Activated gamma-delta T cell treated with anti-CD3 and anti-CD28 coated beads, Interleukin-2, amount 50 U/mL, for 16 hours (primary cell): ENCODE data around the gene ARPC5.

Source experiments
- DNase-seq: peaks from one replicate; pipeline ENCODE4 v3.0.0-alpha.2; 2020; ENCODE audit warnings: low read depth

Gene ARPC5

DNA sequence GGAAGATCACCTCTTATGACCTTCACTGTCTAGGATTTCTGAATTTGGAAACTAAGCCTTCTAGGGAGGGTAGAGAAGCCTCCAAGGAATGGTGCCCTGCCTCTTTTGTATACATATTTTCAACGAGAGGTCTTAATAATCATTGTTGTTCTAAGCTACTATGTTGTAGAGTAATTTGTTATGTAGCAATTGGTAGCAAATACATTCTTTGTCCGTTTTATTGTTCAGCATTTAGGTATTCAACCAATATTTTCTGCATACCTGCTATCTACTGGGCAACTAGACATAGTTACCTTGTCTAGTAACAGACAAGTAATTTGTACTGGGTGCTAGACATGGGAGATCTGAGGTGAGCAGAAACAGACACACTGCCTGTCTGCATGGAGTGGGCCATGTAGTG lies 24.6 kb downstream of the ARPC5 start:
- no peak for DNase-seq

DNA sequence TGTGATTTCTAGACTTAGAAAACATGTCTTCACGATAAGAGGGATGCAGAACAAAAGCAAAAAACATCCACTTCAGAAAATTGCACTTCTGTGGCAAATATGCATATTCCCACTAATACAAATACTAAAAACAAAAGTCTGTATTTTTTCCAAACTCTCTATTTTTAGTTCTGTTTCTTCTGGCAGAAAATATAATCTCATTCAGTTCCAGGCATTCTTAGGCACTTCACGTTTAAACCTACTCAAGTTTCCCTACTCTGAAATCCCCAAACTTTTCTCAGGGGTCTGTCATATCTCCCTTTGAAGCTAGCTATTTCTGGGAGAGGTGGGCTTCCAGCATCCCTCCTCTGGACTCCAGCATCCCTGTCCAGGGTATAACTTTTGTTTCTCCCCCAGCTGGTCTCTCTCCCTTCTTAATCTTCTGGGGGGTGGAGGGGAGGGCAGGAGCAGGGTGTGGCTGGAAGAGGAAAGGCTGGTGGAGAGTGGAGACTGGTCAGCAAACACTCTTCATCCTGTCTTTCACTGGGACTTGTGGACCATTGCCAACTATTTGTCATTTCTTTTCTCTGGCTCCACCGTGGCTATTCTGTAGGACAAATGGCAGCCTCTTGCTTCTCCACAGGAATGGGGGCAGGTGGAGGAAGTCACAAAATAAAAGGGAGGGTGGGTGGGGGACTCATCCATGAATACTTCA lies 25.7 kb downstream of the ARPC5 start:
- no peak for DNase-seq

DNA sequence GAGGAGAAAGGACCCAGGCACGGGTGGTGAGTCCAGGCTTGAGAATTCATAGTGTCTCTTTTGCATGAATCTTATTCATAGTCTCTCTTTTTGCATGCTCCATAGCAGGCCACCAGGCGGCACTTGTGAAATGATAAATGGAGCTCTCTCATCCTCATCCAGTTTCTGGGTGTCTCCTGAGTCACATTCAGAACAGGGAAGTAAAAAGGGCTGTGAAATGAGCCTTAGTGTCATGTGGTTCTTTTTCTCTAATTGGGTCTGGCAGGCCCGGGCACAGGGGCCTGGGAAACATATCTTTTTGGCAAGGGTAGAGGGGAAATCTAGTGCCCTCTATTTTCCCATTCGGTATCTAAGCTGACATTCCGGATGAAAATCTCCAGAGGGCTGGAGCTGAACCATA lies 26.3 kb downstream of the ARPC5 start:
- no peak for DNase-seq

DNA sequence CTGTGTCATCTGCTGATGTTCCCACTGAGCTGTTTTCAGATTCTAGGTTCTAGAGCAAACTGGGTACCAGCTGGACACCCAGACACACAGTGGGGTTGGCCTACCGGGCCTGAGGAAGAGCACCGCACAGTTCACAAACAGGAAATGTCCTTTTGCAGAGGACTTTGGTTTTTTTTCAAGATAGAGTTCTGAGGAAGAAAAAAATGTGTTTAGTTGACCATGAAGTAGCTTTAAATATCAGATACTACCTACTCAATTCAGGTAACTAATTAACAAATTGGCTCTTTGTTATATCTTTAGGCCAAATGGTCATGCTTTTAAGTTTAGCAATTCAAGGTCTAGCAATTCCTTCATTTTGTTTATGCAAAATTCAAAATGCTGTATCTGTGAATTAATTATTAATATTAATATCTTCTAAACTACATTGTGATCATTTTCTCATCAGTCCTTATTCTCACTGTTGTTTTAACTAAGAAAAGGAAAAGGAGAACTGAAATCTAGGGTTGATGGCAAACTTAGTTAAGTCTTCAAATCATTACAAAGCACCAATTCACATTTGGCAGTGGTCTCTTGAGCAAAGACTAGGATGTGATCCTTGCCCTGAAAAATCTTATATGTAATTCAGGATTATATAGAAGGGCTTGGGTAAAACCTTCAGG lies 28.1 kb downstream of the ARPC5 start:
- no peak for DNase-seq

DNA sequence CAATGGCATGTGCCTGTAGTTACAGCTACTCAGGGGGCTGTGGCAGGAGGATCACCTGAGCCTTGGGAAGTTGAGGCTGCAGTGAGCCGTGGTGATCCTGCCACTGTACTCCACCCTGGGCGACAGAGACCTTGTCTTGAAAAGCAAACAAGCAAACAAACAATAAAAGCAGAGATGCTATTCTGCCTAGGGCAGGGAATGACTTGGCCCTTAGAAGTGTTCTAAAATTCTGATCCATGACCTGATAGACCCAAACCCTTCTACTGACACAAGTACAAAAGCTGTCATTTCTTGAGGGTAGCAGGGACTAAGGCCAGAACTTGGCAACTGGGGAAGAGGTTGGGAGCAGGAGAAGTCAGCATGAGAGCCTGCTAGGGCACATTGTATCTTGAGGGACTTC lies 29.7 kb downstream of the ARPC5 start:
- no peak for DNase-seq

DNA sequence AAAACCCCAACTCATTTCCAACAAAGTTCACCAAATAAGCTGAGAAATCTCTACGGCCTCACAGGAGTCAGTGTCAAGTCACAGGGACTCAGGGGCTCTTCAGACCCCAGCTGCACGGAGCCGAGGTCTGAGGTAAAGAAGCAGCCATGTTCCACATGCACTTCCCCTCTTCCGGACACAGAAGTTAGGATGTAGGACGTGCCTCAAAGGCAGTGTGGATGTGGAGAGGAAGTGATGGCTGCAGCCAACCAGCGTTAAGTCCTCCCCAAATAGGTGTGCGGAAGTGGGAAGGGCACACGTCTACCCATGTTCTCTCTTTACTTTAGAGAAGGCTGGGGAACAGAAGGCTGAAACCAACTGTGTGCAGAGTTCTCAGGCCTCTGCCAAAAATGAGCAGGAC lies 30.8 kb downstream of the ARPC5 start:
- DNase-seq: no peak

DNA sequence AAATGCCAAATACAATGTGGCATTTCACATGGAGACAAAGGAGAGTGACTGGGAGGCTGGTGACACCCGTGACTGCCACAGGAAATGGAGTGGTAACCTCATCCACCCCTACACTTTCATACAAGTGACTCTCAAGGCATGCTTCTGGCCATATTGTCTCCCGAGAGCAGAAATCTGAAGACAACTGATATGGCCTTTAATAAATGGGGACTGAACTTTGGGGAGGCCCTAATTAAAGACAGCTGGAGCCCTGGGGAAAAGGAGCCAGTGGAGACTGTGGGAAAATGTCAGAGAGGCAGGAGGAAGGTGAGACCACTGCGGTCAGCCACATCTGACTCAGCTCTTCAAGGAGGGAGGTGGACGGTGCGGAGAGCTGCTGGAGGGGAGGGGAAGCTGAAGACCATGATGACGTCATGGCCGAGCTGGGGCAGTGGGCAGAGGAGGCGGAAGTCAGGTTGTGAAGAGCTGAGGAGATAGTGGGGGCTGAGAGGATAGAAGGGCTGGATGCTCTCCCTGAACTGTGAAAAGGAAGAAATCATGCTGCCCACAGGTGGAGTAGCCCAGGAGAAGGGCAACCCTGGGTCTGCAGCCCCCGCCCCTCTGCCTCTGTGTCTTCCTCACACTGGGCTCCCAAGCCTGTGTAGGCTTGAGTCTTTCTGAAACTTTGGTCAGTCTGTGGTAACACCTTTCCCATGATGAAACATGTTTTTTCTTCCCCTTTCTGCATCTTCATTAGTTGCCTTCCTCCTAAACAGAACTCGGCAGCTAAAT lies 31.4 kb downstream of the ARPC5 start:
- no peak for DNase-seq

DNA sequence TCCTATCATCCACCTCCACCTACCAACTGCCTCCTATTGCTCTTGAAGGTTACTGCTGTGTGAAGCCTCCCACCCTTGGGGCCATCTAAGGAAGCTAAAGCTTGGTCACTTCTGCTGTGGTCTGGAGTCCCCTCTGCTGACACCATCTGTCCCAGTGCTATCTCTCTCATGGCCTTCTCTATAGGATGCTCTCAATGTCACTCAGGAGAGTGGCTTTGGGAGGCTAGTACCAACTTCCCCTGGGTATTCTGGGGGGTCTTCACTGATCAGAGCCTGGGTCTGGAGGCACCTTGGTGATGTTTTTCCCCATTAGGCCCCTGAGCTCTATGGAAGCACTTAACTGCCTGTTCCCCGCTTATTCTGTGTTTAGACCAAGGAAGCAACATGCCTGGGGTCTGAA lies 33.1 kb downstream of the ARPC5 start:
- DNase-seq: no peak

DNA sequence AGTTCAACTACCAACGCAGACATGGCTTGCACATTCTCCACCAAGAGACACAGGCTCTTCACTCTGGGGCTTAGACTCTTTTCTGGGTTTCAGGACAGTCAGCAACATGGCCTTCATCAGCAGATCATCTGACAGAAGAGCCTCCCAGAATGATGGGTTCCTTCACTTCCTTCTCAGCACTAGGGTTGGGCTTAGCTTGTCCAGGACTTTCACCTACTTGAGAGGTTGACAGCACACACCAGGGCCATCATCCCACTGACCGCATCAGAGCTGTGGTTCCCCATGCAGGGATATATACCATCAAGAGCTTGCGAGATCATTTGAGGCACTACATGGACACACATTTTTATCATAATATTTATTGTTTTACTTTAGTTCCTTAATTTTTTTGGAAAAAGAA lies 34.9 kb downstream of the ARPC5 start:
- DNase-seq: no peak

DNA sequence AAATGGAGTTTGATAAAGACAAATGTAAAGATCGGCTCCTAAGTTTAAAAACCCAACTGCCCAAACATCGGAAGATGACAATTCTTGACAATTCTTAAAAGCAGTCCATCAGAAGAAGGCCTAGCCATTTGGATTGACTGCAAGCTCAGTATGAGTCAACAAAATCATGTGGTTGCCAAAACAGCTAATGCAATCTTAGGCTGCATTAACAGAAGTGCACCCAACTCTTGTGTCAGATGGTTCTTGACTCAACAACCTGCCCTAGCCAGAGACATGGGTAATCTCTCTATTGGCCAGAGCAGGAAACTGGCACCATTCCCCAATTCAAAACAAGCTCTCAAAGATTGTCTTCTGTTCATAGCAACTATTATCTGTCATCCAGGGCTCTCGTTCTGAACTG lies 35.4 kb downstream of the ARPC5 start:
- DNase-seq: no peak

DNA sequence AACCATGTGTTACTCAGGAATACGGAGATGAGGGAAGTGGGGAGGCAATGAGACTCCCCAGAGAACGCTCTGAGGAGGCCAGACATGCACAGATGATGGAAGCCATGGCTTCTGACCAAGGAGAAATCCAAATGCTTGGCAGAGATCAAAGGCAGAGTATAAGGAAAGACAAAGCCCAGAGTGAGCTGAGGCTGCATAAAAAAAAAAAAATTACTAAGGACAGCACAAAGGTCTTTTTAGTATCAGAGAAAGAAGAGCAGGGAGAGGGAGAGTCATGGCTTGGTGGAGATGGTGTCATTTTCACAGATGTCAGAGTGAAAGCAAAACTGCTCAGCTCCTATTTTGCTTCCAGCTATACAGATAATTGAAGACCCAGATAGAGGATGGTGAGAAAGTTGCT lies 37.2 kb downstream of the ARPC5 start:
- no peak for DNase-seq

DNA sequence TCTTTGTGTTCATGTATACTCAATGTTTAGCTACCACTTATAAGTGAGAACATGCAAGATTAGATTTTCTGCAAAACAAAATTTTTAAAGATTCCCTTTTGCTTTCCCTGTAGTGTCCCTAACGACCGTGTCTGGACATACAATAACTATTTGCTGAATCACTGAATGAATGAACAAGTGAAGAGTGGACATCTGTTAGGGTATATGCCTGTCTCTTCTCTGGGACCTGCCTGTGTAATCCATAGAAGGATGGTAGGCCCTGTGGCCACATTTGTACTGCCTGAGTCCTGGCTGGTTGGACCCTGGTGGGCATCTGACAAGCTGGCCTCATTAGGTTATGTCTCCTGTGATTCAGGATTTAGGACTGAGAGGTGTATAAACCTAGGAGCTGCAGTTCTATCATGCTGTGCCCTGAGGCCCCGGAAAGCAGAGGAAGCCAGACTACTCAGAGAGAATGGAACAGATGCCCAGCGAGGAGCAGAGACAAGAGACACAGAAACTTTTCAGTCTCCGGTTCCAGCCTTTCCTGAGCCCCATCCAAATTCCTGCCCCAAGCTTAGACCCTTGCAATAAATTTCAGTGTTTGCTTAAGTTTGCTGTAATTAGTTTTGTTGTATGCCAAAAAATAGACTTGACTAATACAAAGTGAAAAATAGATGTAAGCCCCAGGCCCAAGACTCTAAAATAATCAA lies 37.8 kb downstream of the ARPC5 start:
- no peak for DNase-seq

DNA sequence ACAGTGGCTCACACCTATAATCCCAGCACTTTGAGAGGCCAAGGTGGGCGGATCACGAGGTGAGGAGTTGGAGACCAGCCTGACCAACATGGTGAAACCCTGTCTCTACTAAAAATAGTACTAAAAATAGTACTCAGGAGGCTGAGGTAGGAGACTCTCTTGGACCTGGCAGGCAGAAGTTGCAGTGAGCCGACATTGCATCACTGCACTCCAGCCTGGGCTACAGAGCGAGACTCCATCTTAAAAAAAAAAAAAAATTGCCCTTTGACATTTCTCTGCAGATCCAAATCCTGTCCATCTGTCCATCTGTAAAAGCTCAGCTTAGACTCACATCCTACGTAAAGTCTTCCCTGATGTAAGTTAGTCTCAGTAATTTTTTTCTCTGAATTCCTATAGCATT lies 39.1 kb downstream of the ARPC5 start:
- no peak for DNase-seq

DNA sequence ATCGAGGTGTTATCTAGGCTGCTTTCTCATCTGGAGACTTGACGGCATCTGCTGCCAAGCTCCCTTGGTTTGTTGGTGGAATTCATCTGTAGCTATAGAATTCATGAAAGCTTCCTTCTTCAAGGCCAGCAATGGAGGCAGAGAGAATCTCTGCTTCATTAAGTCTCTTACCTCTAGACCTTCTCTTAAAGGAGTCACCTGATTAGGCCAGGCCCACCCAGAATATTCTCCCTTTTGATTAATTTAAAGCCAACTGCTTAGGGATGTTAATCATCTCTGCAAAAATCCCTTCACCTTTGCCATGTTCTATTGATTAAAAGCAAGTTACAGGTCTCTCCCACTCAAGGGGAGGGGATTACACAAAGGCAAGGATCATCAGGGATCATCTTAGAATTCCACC lies 40.0 kb downstream of the ARPC5 start:
- no peak for DNase-seq

DNA sequence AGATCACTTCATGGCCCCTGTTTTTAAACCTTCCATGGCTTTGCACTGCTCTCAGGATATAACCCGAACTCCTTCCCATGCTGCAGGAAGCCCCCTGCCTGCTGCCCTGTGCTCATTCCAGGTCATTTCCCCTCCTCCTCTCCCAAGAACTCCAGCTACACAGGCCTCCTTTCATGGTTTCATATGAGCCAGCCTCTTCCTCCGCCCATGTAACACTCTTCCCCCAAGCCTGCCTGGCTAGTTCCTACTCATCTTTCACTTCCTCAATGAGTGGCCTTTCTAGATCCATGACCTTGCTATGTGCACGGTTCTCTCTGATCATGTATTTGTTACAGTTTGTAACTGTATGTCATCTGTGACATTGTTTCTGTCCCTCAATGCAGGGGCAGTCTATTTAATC lies 42.2 kb downstream of the ARPC5 start:
- no peak for DNase-seq

DNA sequence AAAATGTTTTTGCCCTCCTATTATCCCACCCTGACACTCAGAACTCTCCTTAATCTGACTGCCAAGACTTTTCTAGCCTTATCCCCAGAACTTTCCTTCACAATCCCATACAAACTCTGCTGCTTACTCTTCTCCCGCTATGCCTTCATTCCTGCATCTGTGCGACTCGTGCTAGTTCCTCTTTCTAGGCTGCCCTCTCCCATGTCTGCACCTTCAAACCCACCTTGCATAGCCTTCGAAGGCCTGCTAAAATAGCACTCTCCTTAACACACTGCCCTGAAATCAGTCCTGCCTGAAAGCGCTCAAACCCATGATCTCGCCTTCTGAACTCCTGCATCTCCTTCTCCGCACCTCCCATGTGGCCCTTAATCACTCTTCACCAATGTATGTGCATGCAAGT lies 42.9 kb downstream of the ARPC5 start:
- DNase-seq: no peak

DNA sequence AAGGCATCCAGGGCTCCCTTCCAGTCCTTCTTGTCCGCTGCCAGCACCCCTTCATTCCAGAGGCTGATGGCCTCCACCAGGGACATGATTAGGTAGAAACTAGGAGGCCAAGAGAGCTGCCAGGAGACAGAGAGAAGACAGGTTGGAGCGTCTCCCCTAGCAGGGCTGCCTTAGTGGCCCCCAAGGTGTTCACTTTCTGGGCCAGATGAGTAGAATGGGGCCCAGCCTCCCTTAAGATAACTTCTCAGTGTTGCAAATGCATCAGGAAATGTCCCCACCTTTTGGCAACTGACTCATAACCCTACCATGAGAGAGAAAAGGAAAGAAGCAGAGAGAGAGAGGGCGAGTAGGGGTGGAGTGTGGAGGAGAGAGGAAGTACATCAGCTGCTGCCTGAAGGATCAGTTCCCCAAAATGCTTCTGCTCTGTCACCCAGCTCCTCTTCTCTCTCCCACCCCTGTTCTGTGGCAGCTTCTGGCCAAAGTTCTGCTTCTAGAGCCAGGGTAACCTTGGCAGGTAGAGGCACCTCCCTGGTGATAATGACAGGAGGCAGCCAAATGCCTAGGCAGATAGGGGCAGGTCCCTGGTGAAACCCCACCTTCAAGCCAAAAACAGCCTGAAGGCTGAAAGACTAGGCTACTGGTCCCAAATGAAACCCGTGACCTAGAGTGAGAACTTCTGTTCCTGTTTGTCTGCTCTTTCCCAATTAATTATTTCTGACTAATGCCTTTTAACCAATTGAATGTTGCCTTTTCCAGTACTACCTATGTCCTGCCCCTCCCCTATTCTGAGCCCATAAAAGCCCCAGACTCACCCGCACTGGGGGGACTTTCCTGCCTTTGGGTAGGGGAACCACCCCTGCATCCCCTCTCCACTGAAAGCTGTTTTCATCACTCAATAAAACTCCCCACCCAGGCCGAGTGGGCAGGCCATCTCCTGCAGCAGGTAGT lies 45.1 kb downstream of the ARPC5 start, which contains the start of gene NCF2:
TSS of gene NCF2 (minus strand) at position 216 of the 948 bp plus-strand sequence. CDS start at position 86, 130 bp downstream.
- DNase-seq: no peak

DNA sequence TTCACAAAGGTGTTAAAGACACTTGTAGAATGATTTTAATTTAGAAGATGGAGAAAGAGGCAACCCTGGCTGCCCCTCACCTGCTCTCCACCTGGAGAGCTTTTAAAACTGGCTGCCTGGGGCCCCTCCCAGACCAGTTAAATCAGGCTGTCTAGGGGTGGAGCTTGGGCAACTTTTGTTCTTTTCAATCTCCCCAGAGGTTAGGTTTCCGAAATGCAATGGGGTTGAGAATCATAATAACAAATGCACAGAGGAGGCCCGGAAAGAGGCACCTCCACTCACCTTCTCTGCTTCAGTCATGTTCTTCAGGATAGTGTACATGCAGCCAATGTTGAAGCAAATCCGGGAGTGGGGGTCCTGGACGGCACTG lies 45.7 kb downstream of the ARPC5 start:
- DNase-seq: no peak

DNA sequence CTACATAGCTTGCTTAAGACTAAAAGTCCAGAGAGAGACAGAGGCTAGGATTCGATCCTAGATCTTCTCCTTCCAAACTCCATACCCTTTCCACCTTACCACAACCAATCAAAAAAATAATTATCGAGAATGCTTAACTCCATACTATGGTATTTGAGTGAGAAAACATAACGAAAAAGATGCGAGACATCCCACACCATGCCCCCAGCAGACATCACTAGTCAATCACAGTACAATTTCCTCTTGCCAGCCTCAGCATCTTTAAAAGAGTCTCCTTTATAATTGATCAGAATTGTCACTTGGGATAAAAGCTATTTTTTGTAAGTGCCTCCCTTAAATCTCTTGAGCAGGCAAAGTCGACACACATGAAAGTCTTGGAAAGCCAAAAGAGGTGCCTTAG lies 46.2 kb downstream of the ARPC5 start:
- DNase-seq: no peak

DNA sequence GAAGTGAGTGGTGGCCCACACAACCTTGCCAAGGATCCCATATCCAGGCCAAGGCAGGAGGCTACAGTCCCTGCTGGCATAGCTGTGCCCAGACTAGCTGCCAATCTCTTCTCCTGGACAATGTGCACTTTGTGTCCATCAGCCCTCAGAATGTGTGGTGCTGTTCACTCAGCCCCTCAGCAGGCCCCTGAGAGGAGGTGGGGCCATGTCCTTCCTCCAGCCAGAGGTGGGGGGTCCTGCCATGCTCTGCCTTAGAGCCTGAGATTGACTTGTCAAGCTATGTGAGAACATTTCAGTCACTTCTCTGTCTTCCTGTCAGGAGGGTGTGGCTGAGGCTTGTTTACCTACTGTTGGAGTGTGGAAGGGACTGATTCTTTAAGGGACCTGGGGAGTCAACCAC lies 46.8 kb downstream of the ARPC5 start:
- no peak for DNase-seq

DNA sequence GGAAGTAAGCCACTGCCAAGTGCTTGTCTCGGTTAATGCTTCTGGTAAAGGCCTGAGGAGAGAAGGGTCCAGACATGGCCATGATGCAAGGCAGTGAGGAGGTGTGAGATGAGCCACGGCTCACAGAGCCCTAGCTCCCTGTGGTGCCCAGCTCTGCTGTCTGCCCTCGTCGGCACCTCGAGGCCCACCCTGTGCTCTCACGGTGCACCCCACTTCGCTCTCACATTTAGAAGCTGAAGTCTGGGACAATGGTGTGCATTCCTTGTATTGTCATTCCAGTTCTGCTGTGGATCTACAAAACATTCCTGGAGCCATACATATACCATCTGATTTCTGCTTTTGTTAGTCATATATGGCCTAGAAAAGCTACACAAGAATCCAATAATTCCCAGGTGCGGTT lies 48.7 kb downstream of the ARPC5 start:
- no peak for DNase-seq

DNA sequence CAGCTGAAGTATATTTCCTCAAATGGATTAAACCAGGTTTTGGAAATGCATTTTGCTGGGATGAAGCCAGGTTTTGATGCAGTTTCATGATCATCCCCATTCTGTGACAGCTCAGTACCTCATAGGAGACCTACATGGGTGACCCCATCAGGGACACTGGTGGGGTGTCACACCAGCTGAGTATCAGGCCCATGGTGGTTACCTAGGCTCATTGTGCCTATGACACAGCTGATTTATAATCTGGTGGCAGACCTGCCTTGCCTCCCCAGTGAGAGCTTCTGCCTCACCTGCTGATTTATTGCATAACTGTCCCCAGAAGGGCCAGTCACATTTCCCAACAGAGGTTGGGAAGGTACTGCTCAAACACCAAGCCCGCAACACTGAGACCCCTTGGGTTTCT lies 49.1 kb downstream of the ARPC5 start:
- DNase-seq: no peak
